Small intestine (tissue), 7 donors: ENCODE measurements around the gene ABCF2. TPM values are rescaled to one million over a fixed set of nuclear protein-coding genes. Genes with fewer than 3 reads are reported as not detected.

Source experiments
- DNase-seq, 2 donors: peaks; one replicate each; pipeline versions ENCODE4 v3.0.0 to v3.0.0-alpha.2; 2013
- FAIRE-seq: peaks from 2 replicates; lab custom pipeline; 2012; peaks lifted over from hg19 to GRCh38; lab: Jason Lieb, UNC
- H3K27ac ChIP-seq, 3 donors: one replicate each; pipeline ENCODE4 v1.5.1; 2013; ENCODE audit warnings: low read length in 2 of 3, mild to moderate bottlenecking in 2 of 3, control low read depth in 1 of 3, inconsistent platforms in 1 of 3, low read depth in 1 of 3, moderate library complexity in 1 of 3
- H3K27me3 ChIP-seq, 3 donors: one replicate each; pipeline ENCODE4 v1.6.1; 2013; ENCODE audit warnings: low read length in 3 of 3, inconsistent platforms in 1 of 3; ENCODE audit not compliant: control insufficient read depth in 3 of 3, insufficient read depth in 3 of 3
- H3K36me3 ChIP-seq, 3 donors: one replicate each; pipeline ENCODE4 v1.6.1; 2013; ENCODE audit warnings: low read length in 3 of 3, inconsistent platforms in 1 of 3, low read depth in 1 of 3, mild to moderate bottlenecking in 1 of 3, moderate library complexity in 1 of 3; ENCODE audit not compliant: control insufficient read depth in 3 of 3, insufficient read depth in 2 of 3
- H3K4me1 ChIP-seq, 3 donors: one replicate each; pipeline ENCODE4 v1.6.1; 2013; ENCODE audit warnings: low read length in 2 of 3, inconsistent platforms in 1 of 3, low read depth in 1 of 3, mild to moderate bottlenecking in 1 of 3, moderate library complexity in 1 of 3; ENCODE audit not compliant: control insufficient read depth in 3 of 3, insufficient read depth in 2 of 3
- H3K4me3 ChIP-seq, 3 donors: one replicate each; pipeline ENCODE4 v1.5.1; 2013; ENCODE audit warnings: low read length in 3 of 3, control low read depth in 1 of 3, inconsistent platforms in 1 of 3, low read depth in 1 of 3, mild to moderate bottlenecking in 1 of 3, moderate library complexity in 1 of 3
- H3K9me3 ChIP-seq, 2 donors: one replicate each; pipeline ENCODE4 v1.6.1; 2013; ENCODE audit warnings: low read depth in 1 of 2, low read length in 1 of 2; ENCODE audit not compliant: control insufficient read depth in 2 of 2, insufficient read depth in 1 of 2
- WGBS, 3 donors: extraction: QIAGEN DNeasy Blood & Tissue Kit; methylation state at CpG; one replicate each; pipeline ENCODE4 v1.1.7; 2013; 5-methylcytosine and 5-hydroxymethylcytosine counted together
- polyA plus RNA-seq, 4 donors: library from polyadenylated mRNA; stranded (reverse) in 3 of 4; unstranded in 1 of 4; fragments of 200-250 nt in 3 of 4; fragments of 120-200 nt in 1 of 4; gene quantifications; one replicate each; pipeline versions ENCODE4 v1.2.1 to v1.2.3, GENCODE V29; 2013
- donor health status: healthy with polysubstance abuse.
- donor health status: control.
- donor health status: control.
- donor health status: Bipolar disorder and iron deficiency.
- donor health status: healthy.

The ABCF2 gene
- polyA plus RNA-seq, 4 donors: 11.0 to 23.7 (median 13.5) TPM

DNA sequence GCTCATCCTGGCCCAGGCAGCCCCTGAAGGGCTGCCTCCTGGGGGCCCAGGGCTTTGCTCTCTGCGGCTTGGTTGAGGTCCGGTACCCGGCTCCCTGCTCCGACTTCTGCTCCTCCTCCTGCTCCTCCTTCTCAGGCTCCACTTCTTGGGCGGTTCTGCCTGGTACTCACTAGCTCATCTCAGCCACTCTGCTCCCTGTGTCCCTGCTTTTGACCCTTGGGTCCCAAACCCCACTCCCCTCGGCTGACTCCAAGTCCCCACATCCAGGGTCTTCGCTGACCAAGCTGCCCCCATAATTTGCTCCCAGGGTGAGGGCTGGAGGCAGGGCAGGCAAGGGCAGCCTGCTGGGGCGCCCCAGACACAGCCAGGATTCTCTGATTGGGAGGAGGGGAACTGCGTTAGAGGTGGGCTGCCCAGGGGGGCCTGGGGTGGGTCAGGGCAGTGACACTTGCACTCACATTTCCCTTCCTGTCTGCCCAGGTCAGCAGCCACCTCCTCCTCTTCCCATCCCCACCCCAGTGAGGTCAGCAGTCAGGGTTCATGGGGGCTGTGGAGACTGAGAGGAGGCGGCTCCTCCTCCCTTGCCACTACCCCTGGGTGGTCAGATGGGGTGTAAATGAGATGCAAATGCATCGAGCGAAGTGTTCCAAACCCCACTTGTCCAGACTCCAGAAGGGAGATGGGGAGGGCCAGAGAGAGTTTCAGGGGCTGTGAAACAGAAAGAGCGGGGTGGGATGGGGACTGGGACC, 19.3 kb upstream of the ABCF2 start:
- no peak overlapping the region for H3K4me3 ChIP-seq
- H3K27me3 ChIP-seq: peaks cover 0 to 50% (median 7%) of the 10 kb centered on the region in 3 donors
- no peaks in the 10 kb centered on the region for H3K9me3 ChIP-seq
- no peak for DNase-seq
- peaks cover 4 to 37% (median 5%) of the 10 kb centered on the region in 3 donors for H3K4me1 ChIP-seq
- H3K27ac ChIP-seq: no peak overlapping the region
- 50 to 55% (median 52%) methylated on average over 13 of the region's 13 CpGs for WGBS, 3 donors
- peaks cover 0 to 15% (median 0%) of the 10 kb centered on the region in 3 donors for H3K36me3 ChIP-seq
- no peak for FAIRE-seq

DNA sequence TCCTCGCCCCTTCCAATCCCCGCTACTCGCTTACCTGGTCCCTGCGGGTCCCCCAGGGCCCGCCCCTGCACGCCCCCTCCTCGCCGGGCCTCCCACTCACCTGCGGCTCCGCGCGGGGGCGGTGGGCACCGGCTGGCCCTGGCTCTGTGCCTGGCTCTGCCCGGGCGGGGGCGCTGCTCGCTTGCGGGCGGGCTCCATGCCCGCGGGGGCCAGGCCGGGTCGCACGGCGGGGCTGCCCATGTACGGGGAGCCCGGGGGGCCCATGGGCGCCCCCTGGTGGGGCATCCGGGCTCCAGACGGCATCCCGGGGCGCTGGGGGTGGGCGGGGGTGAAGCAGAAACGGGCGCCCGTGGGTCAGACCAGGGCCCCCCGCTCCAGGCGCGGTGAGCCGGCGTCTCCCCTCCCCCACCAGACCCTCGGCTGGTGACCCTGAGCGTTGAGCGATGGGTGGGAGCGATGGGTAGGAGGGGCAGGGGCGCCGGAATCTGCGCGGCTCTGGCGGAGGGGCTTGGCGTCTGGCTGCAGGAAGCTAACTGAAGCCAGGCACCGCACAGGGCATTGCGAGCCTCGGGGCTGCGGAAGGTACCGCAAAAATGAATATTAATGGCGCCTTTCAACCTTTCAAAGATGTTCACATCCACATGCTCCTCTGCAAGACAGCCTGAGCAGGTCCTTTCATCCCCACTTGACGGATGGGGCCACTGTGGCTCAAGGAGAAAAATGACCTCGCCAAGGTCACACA, 18.5 kb upstream of the ABCF2 start:
- FAIRE-seq (no peak), DNase-seq (peak in 1 of 2 donors; percentile 57)
- Histone ChIP-seq H3K27ac (no peak overlapping the region), H3K36me3 (peaks cover 0 to 18% (median 0%) of the 10 kb centered on the region in 3 donors), H3K4me1 (peaks cover 4 to 32% (median 5%) of the 10 kb centered on the region in 3 donors), H3K9me3 (no peaks in the 10 kb centered on the region), H3K4me3 (peak overlapping the region in 1 of 3 donors; percentile 36), H3K27me3 (peaks cover 0 to 44% (median 4%) of the 10 kb centered on the region in 3 donors)
- WGBS, 3 donors: 1 to 4% (median 3%) methylated on average over 30 to 60 of the region's 60 CpGs

DNA sequence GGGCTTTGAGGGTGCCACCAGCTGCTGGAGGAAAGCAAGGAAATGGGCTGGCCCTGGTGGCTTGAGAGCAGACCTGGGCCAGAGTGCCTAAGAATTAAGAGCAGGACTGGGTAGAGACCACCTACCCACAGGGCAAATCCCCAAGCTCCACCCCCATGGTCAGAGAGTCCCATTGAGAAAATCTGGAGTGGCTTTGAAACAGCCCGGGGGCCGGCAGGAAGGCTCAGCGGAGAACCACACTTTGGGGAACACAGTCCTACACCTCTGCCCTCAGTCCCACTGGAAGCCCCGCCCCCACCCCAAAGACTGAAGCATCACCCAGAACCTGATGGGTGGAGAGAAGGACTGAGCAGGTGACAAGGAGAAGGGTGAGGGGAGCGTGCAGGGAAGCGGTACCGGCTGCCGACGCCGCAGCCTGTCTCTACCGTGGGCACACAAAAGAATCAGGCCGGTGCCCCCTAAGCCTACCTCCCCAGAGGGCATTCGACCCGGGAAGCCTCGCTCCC, 17.9 kb upstream of the ABCF2 start:
- Histone ChIP-seq H3K4me1 (peaks cover 4 to 28% (median 5%) of the 10 kb centered on the region in 3 donors), H3K27ac (no peak overlapping the region), H3K36me3 (peaks cover 0 to 23% (median 0%) of the 10 kb centered on the region in 3 donors), H3K4me3 (peak overlapping the region in 1 of 3 donors; percentile 36), H3K27me3 (peaks cover 0 to 38% (median 4%) of the 10 kb centered on the region in 3 donors), H3K9me3 (no peaks in the 10 kb centered on the region)
- DNase-seq (no peak), FAIRE-seq (no peak)
- WGBS, 3 donors: 9 to 15% (median 13%) methylated on average over 14 to 15 of the region's 15 CpGs

DNA sequence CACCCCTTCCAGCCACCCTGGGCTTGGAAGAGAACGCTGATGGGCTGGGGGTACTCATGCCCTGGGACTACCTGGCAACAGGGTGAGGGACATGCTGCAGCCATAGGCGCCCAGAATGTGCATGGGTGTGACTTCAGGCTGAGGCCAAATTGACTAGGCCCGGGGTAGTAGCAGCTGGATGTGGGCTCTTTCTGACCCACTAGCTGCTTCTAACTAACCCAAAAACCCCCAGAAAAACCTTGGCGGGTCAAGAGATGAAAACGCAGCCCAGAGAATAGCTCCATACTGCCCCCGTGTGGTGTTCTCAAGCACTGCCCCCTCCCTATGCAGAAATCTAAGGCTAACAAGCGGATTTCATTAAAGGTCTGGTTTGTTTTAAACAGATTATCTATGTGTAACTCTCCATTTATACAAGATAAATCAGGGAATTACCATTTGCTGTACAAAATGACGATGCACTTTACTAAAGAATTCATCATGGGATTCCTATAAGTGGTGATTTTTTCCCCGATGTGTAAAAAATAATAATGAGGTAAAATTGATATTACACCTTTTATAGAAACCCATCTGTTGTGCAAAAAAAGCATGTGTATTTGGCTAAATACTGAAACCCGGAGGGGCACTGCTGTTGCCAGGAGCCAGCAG, 17.3 kb upstream of the ABCF2 start:
- no peak for FAIRE-seq
- H3K27ac ChIP-seq: no peak overlapping the region
- peaks cover 4 to 22% (median 5%) of the 10 kb centered on the region in 3 donors for H3K4me1 ChIP-seq
- H3K36me3 ChIP-seq: peaks cover 0 to 29% (median 0%) of the 10 kb centered on the region in 3 donors
- H3K4me3 ChIP-seq: no peak overlapping the region
- peak; percentile 56 to 57 for DNase-seq
- 15 to 28% (median 19%) methylated on average over 10 of the region's 10 CpGs for WGBS, 3 donors
- H3K9me3 ChIP-seq: no peaks in the 10 kb centered on the region
- H3K27me3 ChIP-seq: peaks cover 0 to 38% (median 4%) of the 10 kb centered on the region in 3 donors

DNA sequence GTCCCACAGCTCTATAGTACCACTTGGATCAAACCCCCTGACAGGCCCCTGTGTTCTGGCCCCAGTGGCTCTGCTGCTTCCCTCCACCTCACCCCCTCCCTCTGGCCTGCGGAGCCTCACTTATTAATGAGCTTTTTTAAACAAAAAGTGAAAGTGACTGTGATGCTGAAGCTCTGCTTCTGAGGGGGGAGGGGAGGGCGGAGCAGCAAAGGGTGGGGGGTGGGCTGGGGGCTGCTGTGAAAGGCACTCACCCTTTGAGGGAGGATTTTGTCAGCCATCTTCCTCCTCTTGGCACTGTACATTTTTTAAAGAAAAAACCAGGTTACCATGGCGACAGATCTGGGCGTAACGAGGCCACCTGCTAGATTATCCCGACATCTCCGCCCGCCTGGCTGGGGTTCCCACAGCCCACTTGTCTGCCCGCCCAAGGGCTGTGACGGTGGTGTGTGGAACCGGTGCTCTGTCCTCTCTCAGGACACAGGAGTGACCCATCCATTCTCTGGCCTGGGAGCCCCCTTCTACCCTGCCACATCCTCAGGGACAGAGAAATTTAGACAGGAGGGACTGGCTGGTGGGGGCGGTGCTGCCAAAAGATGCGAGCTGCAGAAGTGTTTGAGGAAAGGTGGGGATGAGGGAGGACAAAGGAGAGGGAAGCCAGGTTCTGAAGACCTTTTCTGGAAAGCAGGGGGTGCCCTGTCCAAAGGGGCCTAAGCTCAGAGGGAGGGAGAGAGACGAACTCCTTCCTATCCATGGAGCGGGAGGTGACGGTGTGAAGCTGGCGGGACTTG, 16.6 kb upstream of the ABCF2 start:
- H3K4me3 ChIP-seq: peak overlapping the region in 1 of 3 donors; percentile 39
- DNase-seq (peak in 1 of 2 donors; percentile 42), FAIRE-seq (no peak)
- H3K27ac ChIP-seq: no peak overlapping the region
- H3K27me3 ChIP-seq: peaks cover 0 to 38% (median 4%) of the 10 kb centered on the region in 3 donors
- no peaks in the 10 kb centered on the region for H3K9me3 ChIP-seq
- WGBS, 3 donors: 13 to 28% (median 16%) methylated on average over 17 of the region's 17 CpGs
- H3K4me1 ChIP-seq: peaks cover 4 to 20% (median 5%) of the 10 kb centered on the region in 3 donors
- H3K36me3 ChIP-seq: peaks cover 0 to 36% (median 3%) of the 10 kb centered on the region in 3 donors

DNA sequence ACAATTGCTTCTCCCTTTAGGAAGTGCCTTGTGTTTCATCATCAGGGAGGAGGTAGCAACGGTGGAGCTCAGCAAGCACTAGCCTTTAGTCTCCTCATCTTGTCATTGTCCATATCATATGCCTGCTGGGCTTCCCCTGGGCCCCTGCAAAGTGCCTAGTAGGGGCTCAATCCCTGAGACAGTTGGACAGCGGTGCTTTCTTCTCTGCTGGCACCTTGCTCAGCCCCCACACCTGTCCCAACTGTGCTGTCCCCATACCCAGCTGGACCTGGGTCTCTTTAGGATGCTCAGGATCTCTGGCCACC, 16.0 kb upstream of the ABCF2 start:
- WGBS, 3 donors: 19 to 44% (median 27%) methylated on average over 2 of the region's 2 CpGs
- peaks cover 0 to 38% (median 4%) of the 10 kb centered on the region in 3 donors for H3K27me3 ChIP-seq
- H3K27ac ChIP-seq: no peak overlapping the region
- FAIRE-seq (no peak), DNase-seq (no peak)
- peaks cover 3 to 42% (median 3%) of the 10 kb centered on the region in 3 donors for H3K36me3 ChIP-seq
- H3K4me1 ChIP-seq: peaks cover under 1 to 20% (median 5%) of the 10 kb centered on the region in 3 donors
- no peaks in the 10 kb centered on the region for H3K9me3 ChIP-seq
- H3K4me3 ChIP-seq: peak overlapping the region in 1 of 3 donors; percentile 39

DNA sequence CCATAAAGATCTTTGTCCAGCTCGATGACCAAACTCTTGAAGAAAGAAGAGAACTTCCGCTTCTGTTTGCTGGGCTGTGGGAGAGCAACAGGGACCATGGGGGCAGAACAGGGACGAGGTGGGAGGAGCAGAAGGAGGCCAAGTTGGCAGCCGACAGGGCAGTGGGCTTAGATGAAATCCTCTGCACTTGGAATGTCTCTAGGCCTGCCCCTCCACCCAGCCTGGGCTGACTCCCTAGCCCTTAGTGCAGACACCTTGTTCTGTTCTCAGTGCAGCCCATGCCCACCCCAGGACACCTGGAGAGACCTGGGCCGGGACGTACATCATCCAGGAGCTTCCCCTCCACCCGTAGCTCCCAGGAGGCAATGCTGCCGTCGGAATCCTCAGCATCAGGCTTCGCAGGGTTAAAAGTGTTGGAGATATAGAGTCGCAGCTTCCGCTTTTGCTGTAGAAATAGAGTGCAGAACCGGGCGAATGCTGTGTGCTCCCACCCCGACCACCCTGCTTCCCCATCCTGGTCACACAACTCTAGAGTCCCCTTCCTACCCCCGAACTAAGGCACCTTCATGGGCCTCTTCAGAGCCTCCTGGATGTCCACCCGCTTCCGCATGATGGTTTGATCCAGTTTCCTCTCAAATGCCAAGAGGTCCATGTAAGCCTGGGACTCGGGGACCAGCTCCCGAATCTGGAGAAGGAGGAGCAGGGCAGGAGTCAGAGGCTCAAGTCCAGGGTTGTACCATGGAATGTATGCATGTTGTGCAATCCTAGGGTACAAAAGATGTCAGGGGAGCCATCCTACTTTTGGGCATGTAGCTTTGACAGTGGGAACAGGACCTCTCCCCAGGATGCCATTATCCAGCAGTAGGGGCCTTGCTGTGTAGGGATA, 15.4 kb upstream of the ABCF2 start:
- Histone ChIP-seq H3K4me1 (peaks cover 0 to 15% (median 5%) of the 10 kb centered on the region in 3 donors), H3K4me3 (no peak overlapping the region), H3K9me3 (no peaks in the 10 kb centered on the region), H3K27ac (no peak overlapping the region), H3K27me3 (peaks cover 0 to 37% (median 4%) of the 10 kb centered on the region in 3 donors), H3K36me3 (peaks cover 5 to 48% (median 7%) of the 10 kb centered on the region in 3 donors)
- DNase-seq (no peak), FAIRE-seq (no peak)
- WGBS, 3 donors: 53 to 66% (median 63%) methylated on average over 19 to 20 of the region's 20 CpGs
